ENCODE data around the gene PXYLP1. TPM values are rescaled to one million over a fixed set of nuclear protein-coding genes. Genes with fewer than 3 reads are reported as not detected.

PXYLP1 gene
- total RNA-seq, 4 donors from 2014 or later, result 0.46 to 13.1 (median 2.2) TPM

- Histone ChIP-seq H3K27me3 (no peaks in the 10 kb centered on the region), H3K4me3 (no peak overlapping the region), H3K36me3 (no peaks in the 10 kb centered on the region), H3K4me1 (peaks cover 5 to 8% of the 10 kb centered on the region in 2 donors), H3K27ac (no peak overlapping the region), H3K9me3 (no peaks in the 10 kb centered on the region)
- in situ Hi-C loops (cut with MboI; ENCODE audit: low sequenced_read_pairs in 4 of 4) (no loop called here), intact Hi-C loops (cut with DNase I; ENCODE audit: low total_unique reads) (no loop called here)
- TF ChIP-seq POLR2A (IDR thresholded peaks at IDR 0.05), result no peak
- TF ChIP-seq CTCF (IDR thresholded peaks at IDR 0.05 in 4 of 5, conservative IDR thresholded peaks at IDR 0.05 in 1 of 5), result no peak
- ATAC-seq, result no peak
- no peak for DNase-seq
Observed at GRCh38 chr3:141229132-141229531, 2.5 kb upstream of the PXYLP1 start.

GRCh38 chr3:141230293-141230692 lies 1.3 kb upstream of the PXYLP1 start:
- intact Hi-C loops (cut with DNase I; ENCODE audit: low total_unique reads), result loop anchor here (10.0 kb wide), 2 partner anchors 205 to 255 kb away; partner anchors contain the start of gene RASA2
- H3K9me3 ChIP-seq, result no peaks in the 10 kb centered on the region
- in situ Hi-C loops (cut with MboI; ENCODE audit: low sequenced_read_pairs in 4 of 4), result loop anchor here in 1 of 4 donors (5.0 kb wide), 1 partner anchor 47 kb away; no protein-coding TSS in a partner anchor
- no peak overlapping the region for H3K27ac ChIP-seq
- TF ChIP-seq CTCF (IDR thresholded peaks at IDR 0.05 in 4 of 5, conservative IDR thresholded peaks at IDR 0.05 in 1 of 5) (no peak), POLR2A (IDR thresholded peaks at IDR 0.05) (no peak)
- no peaks in the 10 kb centered on the region for H3K36me3 ChIP-seq
- ATAC-seq, result no peak
- H3K4me1 ChIP-seq, result peaks cover 5 to 8% of the 10 kb centered on the region in 2 donors
- no peak for DNase-seq
- H3K27me3 ChIP-seq, result no peaks in the 10 kb centered on the region
- H3K4me3 ChIP-seq, result no peak overlapping the region

GRCh38 chr3:141231952-141232823 lies 563 bp downstream of the PXYLP1 start:
- DNase-seq (no peak), ATAC-seq (peak; percentile 25 to 34)
- peak overlapping the region; percentile 77 to 87 (median 82) for H3K4me3 ChIP-seq
- no peaks in the 10 kb centered on the region for H3K36me3 ChIP-seq
- intact Hi-C loops (cut with DNase I; ENCODE audit: low total_unique reads) (loop anchor here (1.0 to 10.0 kb wide), 4 partner anchors 24 to 253 kb away; partner anchors contain the start of gene RASA2), in situ Hi-C loops (cut with MboI; ENCODE audit: low sequenced_read_pairs in 4 of 4) (loop anchor here in 1 of 4 donors (5.0 kb wide), 1 partner anchor 45 kb away; no protein-coding TSS in a partner anchor)
- no peaks in the 10 kb centered on the region for H3K27me3 ChIP-seq
- H3K4me1 ChIP-seq, result peaks cover 8 to 13% of the 10 kb centered on the region in 2 donors
- H3K27ac ChIP-seq, result peak overlapping the region; percentile 69 to 85 (median 78)
- TF ChIP-seq CTCF (IDR thresholded peaks at IDR 0.05 in 4 of 5, conservative IDR thresholded peaks at IDR 0.05 in 1 of 5) (peak in 1 of 5 experiments; percentile 12), POLR2A (IDR thresholded peaks at IDR 0.05) (no peak)
- no peaks in the 10 kb centered on the region for H3K9me3 ChIP-seq

GRCh38 chr3:141233457-141234161 lies 2.0 kb downstream of the PXYLP1 start:
- no peak for DNase-seq
- no peaks in the 10 kb centered on the region for H3K9me3 ChIP-seq
- H3K27me3 ChIP-seq, result no peaks in the 10 kb centered on the region
- TF ChIP-seq CTCF (IDR thresholded peaks at IDR 0.05 in 4 of 5, conservative IDR thresholded peaks at IDR 0.05 in 1 of 5) (no peak), POLR2A (IDR thresholded peaks at IDR 0.05) (no peak)
- H3K4me1 ChIP-seq, result peaks cover 18 to 27% of the 10 kb centered on the region in 2 donors
- no peak for ATAC-seq
- no peak overlapping the region for H3K4me3 ChIP-seq
- no peak overlapping the region for H3K27ac ChIP-seq
- intact Hi-C loops (cut with DNase I; ENCODE audit: low total_unique reads), result loop anchor here (10.0 kb wide), 2 partner anchors 201 to 251 kb away; partner anchors contain the start of gene RASA2
- H3K36me3 ChIP-seq, result no peaks in the 10 kb centered on the region
- in situ Hi-C loops (cut with MboI; ENCODE audit: low sequenced_read_pairs in 4 of 4), result loop anchor here in 1 of 4 donors (5.0 kb wide), 1 partner anchor 44 kb away; no protein-coding TSS in a partner anchor
